Measurements from ENCODE around the gene ART5. TPM values are rescaled to one million over a fixed set of nuclear protein-coding genes. Genes with fewer than 3 reads are reported as not detected.
A peak's percentile ranks its signal among the peaks of the same experiment; 100 is the strongest.
"Not testable (repeated sequence)": the region's sequence is repeated elsewhere in the genome, so short reads cannot be mapped to it uniquely, and the experiment has no call there.

Gene ART5
- total and polyA plus RNA-seq, 2 donors from 2014 or later = 2.8 TPM; not detected in 1

- intact Hi-C loops (cut with DNase I) = not testable (repeated sequence)
These were observed 7.1 kb upstream of the ART5 start for GRCh38 chr11:3648843-3649242.

GRCh38 chr11:3645552-3645951, 3.8 kb upstream of the ART5 start:
- Histone ChIP-seq H3K9ac (ENCODE audit: low read length in 3 of 3) (no peak overlapping the region), H3K4me1 (ENCODE audit: control insufficient read depth in 2 of 3, insufficient read depth in 2 of 3, low read depth in 1 of 3, low read length in 3 of 3) (peaks cover 0 to 9% (median 6%) of the 10 kb centered on the region in 3 donors), H3K36me3 (ENCODE audit: control insufficient read depth in 2 of 3, insufficient read depth in 3 of 3, low read length in 3 of 3) (no peaks in the 10 kb centered on the region), H3K4me3 (ENCODE audit: low read length in 3 of 3) (no peak overlapping the region), H3K9me3 (ENCODE audit: control insufficient read depth in 2 of 3, insufficient read depth in 1 of 3, low read length in 3 of 3) (no peaks in the 10 kb centered on the region), H3K27ac (ENCODE audit: low read depth in 2 of 2, low read length in 2 of 2) (no peak overlapping the region), H3K27me3 (ENCODE audit: control insufficient read depth, insufficient read depth, low read length) (no peaks in the 10 kb centered on the region)
- no peak for TF ChIP-seq CTCF (IDR thresholded peaks at IDR 0.05; ENCODE audit: borderline replicate concordance, extremely low read depth, insufficient read depth)
- intact Hi-C loops (cut with DNase I) = no loop called here
- DNase-seq = no peak
- FAIRE-seq = no peak

More at GRCh38 chr11:3648843-3649242, 7.1 kb upstream of the ART5 start:
- DNase-seq; H3K4me1 ChIP-seq (ENCODE audit: control insufficient read depth in 2 of 3, insufficient read depth in 2 of 3, low read depth in 1 of 3, low read length in 3 of 3); H3K9ac ChIP-seq (ENCODE audit: low read length in 3 of 3); H3K9me3 ChIP-seq (ENCODE audit: control insufficient read depth in 2 of 3, insufficient read depth in 1 of 3, low read length in 3 of 3); H3K4me3 ChIP-seq (ENCODE audit: low read length in 3 of 3); FAIRE-seq; H3K36me3 ChIP-seq (ENCODE audit: control insufficient read depth in 2 of 3, insufficient read depth in 3 of 3, low read length in 3 of 3); H3K27ac ChIP-seq (ENCODE audit: low read depth in 2 of 2, low read length in 2 of 2); H3K27me3 ChIP-seq (ENCODE audit: control insufficient read depth, insufficient read depth, low read length): not testable (repeated sequence)

- H3K27me3 ChIP-seq (ENCODE audit: control insufficient read depth, insufficient read depth, low read length) = no peaks in the 10 kb centered on the region
- no peak within 1 kb of the TSS for H3K9ac ChIP-seq (ENCODE audit: low read length in 3 of 3)
- no peak within 1 kb of the TSS for H3K4me3 ChIP-seq (ENCODE audit: low read length in 3 of 3)
- no peaks in the 10 kb centered on the region for H3K36me3 ChIP-seq (ENCODE audit: control insufficient read depth in 2 of 3, insufficient read depth in 3 of 3, low read length in 3 of 3)
- intact Hi-C loops (cut with DNase I) = no loop called here
- no peak for FAIRE-seq
- peak in 1 of 5 donors; percentile 25 for DNase-seq
- no peaks in the 10 kb centered on the region for H3K9me3 ChIP-seq (ENCODE audit: control insufficient read depth in 2 of 3, insufficient read depth in 1 of 3, low read length in 3 of 3)
- H3K27ac ChIP-seq (ENCODE audit: low read depth in 2 of 2, low read length in 2 of 2) = peak within 1 kb of the TSS in 1 of 2 donors; percentile 64
- H3K4me1 ChIP-seq (ENCODE audit: control insufficient read depth in 2 of 3, insufficient read depth in 2 of 3, low read depth in 1 of 3, low read length in 3 of 3) = peaks cover 0 to 9% (median 6%) of the 10 kb centered on the region in 3 donors
- no peak for TF ChIP-seq CTCF (IDR thresholded peaks at IDR 0.05; ENCODE audit: borderline replicate concordance, extremely low read depth, insufficient read depth)
These were observed 3.0 kb upstream of the ART5 start, which contains the start of gene ART1 for GRCh38 chr11:3644817-3645235. TSS of gene ART1 (plus strand) at chr11:3645128. CDS start at chr11:3659214, 14,086 bp downstream.

GRCh38 chr11:3643102-3643546, 1.3 kb upstream of the ART5 start:
- FAIRE-seq; H3K27me3 ChIP-seq (ENCODE audit: control insufficient read depth, insufficient read depth, low read length); H3K9me3 ChIP-seq (ENCODE audit: control insufficient read depth in 2 of 3, insufficient read depth in 1 of 3, low read length in 3 of 3); H3K36me3 ChIP-seq (ENCODE audit: control insufficient read depth in 2 of 3, insufficient read depth in 3 of 3, low read length in 3 of 3); DNase-seq; intact Hi-C loops (cut with DNase I); H3K4me1 ChIP-seq (ENCODE audit: control insufficient read depth in 2 of 3, insufficient read depth in 2 of 3, low read depth in 1 of 3, low read length in 3 of 3); H3K27ac ChIP-seq (ENCODE audit: low read depth in 2 of 2, low read length in 2 of 2): not testable (repeated sequence)
- H3K9ac ChIP-seq (ENCODE audit: low read length in 3 of 3) = peak overlapping the region in 1 of 3 donors; percentile 61
- peak overlapping the region in 2 of 3 donors; percentile 28 to 58 for H3K4me3 ChIP-seq (ENCODE audit: low read length in 3 of 3)

All from kidney (tissue), 14 donors.